HG03060 (cell line): ENCODE data around the gene CORO2A.
"Not testable (repeated sequence)": the region's sequence is repeated elsewhere in the genome, so short reads cannot be mapped to it uniquely, and the experiment has no call there.

ENCODE experiments used
- ATAC-seq: cut with Tn5 transposase; IDR thresholded peaks from one replicate; pipeline ENCODE4 v1.9.1; 2021; ENCODE audit warnings: low read depth, moderate number of reproducible peaks; ENCODE audit not compliant: unreplicated experiment

The CORO2A gene

DNA sequence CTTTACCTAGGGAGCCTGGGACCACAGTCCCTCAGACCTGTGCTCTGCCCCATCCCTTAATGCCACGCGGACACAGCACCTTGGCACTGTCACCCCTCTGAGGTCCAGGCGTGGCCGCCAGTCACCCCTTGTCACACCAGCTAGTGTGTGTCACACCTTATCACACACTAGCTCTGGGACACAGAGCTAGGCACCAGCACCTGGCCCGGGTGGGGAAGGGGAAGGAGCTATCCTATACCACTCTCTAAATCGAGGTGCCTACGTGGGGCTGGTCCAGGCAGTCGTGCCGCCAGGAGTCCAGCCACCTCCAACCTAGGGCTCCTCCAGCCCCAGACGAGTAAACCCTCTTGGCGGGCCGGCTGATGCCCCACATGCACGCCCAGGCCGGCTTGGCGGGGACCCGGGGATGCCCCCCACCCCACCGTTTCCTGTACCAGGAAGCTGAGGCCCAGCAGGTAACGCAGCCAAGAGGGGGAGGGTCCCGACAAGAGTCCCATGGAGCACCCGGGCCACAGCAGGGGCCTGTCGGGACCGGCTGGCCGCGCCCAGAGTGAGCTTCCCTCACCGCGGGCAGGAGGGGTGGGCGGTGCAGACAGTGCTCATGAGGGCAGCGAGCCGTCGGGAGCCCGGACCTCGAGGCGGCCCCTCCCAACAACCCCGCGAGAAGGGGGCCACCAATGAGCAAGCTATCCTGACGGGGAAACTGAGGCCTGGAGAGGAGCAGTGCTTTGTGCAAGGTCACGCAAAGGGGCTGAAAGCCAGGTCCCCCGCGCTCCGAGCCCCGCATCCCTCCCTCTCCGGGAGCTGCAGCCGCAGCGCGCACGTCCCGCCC is 550 bp downstream of the CORO2A start:
- ATAC-seq: no peak

GRCh38 chr9:98191181-98191608 is 1.2 kb downstream of the CORO2A start:
- ATAC-seq: no peak

DNA sequence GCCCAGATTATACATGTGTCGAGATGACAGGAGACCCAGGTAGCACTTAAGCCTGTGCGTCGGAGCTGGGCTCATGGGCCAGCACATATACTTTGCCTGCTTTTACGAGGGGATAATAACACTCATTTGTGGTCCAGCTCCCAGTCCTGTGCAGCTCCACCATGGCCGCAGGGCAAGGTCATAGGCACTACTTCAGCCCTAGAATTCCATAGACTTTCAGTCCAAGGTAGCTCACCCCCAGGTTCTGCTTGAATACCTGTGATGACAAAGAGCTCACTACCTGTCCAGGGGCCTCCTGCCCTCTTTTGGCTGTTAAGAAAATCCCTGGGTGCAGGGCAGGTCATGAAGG is 1.7 kb downstream of the CORO2A start:
- ATAC-seq: no peak

- no peak for ATAC-seq
Measured at GRCh38 chr9:98189412-98189811, 3.0 kb downstream of the CORO2A start.

DNA sequence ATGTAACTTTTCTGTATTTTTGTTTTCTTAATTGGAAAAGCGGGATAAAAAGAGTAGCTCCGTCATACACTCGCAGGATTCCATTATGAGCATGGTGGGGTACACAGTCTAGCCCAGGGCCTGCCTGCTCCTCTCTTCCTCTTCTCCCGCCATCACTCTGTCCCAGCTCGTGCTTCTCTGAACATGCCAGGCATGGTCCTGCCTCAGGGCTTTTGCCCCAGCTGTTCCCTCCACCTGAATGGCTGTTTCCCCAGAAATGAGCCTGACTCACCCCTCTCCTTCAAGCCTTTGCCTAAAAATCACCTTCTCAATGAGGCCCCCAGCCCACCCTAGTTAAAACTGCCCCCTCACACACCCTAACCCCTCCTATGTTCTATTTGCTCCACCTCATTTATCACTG is 4.5 kb downstream of the CORO2A start:
- ATAC-seq: no peak

DNA sequence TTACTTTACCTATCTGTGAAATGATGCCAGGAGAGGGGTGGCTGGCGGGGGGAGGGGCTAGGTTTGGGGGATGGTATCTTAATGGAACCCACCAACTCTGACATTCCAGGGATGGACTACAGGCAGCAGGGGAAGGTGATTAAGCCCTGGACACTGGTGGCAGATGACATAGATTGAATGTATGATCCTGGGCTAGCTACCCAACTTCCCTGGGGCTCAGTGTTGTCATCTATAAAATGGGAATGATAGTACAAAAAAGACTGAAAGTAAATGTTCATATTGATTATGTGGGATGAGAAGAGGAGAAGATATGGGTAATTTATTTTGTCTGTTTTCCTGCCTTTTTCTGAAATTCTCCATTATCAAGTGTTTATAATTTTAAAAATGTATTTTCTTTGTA is 6.2 kb downstream of the CORO2A start:
- no peak for ATAC-seq

DNA sequence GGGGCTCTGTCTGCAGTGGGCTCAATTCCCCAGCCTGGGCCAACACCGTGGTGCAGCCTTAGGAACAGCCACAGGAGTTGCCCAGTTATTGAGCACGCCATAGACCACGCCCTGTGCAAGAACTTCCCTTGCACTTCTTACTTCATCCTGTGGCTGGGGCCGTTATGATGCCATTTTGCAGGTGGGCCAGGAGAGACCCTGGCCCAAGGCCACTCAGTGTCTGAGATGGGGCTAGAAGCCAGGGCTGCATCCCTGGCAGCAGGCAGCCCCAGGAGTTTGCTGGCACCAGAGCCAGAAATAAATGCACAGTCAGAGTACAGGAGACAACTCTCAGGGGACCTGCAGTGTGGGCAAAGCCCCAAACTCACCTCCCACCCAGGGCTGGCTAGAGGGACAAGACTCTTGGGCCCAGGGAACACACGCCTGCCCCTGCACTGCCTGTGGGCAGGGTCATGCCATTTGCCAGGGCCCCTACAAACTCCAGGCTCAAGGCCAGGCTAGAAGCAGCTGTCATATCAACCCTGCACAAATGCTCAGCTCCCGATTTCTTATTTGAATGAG is 6.7 kb downstream of the CORO2A start:
- ATAC-seq: no peak

DNA sequence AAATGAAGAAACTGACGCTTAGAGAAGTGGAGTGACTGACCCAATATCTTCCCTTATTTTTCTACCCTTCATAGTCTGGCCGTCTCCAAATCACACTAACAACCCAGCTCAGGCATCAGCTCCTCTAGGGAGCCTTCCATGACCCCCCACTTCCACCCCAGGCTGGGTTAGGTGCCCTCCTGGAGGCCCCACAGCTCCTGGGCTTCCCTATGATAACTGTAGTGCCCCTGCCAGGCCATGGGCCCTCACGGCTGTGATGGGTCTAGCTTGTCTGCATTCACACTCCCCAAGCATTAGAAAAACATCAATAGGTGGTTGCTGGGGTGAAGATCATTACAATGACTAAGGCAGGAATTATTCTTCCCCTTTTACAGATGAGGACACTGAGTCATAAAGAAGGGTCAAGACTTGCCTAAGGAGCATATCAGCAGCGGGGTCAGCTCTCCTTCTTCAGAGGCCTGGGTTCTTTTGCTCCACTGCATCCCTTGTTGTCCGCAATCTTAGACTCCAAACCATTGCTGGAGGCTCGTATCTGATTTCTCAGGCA is 7.3 kb downstream of the CORO2A start:
- ATAC-seq: no peak

GRCh38 chr9:98184326-98184725 is 8.1 kb downstream of the CORO2A start:
- no peak for ATAC-seq

- no peak for ATAC-seq
Measured at GRCh38 chr9:98182889-98183599, 9.4 kb downstream of the CORO2A start.

DNA sequence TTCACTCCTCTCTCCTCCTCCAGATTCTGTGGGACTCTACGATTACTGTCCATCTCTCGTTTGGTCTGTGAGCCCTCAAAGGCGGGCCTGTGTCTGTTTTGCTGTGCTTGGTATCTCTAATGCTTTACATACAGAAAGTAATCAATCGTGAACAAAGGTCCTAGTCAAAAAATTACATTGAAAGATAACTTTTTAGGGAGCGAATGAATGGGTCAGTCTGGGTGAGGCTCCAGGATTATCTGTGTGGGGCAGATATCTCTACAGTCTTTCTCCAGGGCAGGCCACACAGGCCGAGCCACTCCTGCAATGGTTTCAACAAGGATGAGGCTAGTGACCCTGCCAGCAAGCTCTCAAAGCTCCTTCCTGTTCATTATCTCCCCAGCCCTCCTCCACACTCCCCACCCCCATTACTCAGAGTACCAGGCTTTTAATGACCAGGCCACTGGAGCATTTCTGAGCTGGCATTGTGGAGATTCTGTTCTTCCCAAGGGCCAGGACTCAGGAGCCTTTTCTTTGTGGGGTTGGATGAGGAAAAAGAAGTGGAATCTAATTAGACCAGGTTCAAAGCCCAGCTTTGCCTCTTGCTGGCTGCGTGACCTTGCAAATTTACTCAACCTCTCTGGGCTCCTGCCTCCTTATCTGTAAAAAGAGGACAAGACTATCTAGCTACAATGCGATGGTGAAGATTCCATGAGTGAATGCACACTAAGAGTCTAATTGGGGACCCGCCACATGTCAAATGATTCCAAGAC is 10.2 kb downstream of the CORO2A start:
- no peak for ATAC-seq

- no peak for ATAC-seq
Measured at GRCh38 chr9:98181746-98182068, 10.7 kb downstream of the CORO2A start.

GRCh38 chr9:98180996-98181395 is 11.4 kb downstream of the CORO2A start:
- no peak for ATAC-seq

DNA sequence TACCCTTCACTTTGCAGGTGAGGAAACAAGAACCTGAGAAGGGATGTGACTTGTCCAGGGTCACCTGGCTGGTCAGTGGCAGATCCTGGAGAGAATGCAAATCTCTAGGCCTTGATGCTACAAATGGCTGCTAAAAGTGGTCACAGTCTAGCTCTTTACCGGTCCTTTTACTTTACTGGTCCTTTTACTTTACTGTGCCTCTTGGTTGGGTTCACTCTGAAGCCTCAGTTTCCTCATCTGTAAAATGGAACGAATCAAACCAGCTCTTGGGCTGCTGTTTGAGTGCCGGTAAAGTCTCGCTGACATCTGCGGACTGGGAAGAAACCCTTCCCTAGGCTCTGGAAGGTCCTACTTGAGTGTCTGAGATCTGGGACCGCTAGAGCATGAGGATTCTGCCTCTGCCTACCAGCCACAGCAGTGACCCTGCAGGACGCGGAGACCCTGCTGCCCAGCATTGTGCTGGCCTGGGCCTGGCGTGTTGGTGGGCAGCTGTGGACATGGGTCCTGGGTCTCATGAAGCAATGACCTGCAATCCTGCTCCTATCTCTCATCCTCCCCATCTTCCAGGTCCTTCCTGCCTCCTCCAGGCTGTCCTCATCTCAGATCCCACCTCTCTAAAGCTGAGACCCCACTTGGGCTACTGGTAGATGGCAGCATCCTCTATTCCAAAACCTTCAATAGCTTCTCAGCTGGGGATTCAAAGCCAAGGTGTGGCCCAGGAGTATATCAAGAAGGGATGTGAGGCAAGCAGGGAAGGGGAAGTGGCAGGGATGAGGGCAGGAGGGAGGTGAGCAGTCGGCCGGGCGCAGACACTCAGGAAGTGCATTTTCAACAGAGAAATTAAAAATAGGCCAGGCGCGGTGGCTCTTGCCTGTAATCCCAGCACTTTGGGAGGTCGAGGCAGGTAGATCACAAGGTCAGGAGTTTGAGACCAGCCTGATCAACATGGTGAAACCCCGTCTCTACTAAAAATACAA is 13.3 kb downstream of the CORO2A start:
- ATAC-seq: no peak

DNA sequence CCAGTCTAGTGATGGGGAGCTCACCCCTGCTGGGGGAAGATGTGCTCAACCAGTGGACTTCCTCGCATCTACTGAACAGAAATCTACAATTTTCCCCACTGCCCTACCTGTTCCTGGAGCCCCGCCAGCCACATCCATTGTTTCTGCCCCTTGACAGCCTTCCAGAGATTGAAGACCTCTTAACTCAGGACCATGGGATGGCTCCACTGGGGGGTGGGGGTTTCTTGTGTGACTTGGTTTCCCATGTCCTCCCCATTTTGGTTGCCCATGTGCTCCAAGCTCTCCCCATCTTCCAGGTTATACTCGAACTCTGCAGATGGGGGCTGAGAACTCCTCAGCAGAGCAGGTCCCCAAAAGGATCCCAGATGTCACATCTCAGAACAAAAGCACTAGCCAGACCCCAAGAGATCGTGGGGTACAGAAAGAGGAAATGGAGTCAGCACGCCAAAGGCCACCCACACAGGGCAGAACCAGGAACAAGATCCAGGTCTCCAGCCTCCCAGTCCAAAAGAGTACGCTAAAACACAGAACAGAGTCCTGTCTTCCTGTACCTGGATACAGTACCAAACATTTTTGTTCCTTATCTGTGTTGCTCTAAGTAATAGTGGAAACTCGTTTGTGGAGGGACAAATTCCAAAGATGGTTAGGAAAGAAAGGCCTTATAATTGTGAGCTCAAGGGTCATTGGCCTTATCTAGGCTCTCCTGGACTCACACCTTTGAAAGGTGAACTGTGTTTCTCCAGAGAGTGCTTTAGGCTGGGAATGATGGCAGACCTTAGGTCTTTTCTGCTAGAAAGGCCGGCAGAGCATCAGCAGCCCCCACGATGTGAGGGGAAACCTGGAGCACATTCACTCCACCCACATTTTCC is 15.8 kb downstream of the CORO2A start:
- no peak for ATAC-seq

DNA sequence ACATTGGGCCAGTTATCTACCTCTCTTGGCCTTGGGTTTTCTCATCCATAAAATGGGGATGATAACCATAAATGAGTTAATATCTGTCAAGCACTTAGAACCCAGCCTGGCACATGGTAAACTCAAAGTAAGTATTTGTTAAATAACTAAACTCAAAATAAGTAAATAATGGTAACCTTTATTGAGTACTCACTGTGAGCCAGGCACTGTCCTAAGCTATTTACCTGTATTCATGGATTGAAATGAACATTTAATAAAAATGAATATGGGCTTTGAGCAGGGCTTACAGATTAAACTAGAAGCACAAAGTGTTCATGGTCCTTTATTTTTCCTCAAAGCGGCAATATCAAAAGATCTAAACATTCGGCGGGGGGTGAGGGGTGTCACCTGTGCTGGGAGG is 16.7 kb downstream of the CORO2A start:
- ATAC-seq: no peak

DNA sequence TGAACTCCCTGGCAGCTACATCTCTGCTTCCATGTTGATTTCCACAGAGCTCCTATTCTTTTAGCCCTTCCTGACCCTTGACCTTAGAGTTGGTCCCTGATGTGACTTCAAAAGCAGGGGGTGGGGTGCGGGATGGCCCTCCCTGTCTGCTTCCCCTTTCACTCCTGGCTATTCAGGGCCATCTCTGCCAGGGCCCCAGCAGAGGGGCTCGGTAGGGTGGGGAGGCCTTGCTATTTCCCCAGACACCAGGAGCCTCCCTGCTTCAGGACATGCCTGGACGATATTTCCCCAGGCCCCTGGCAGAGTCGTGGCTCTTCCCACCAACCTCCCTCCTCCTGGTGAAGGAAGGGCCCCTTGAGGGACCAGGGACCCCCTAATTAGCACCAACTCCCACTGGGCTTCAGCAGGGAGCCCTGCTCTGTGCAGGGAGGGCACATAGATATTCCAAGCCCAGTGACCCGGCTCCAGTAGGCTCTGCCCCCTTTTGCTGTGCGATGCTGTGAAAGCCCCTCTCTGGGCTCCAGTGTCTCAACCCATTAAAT is 17.3 kb downstream of the CORO2A start:
- ATAC-seq: no peak

DNA sequence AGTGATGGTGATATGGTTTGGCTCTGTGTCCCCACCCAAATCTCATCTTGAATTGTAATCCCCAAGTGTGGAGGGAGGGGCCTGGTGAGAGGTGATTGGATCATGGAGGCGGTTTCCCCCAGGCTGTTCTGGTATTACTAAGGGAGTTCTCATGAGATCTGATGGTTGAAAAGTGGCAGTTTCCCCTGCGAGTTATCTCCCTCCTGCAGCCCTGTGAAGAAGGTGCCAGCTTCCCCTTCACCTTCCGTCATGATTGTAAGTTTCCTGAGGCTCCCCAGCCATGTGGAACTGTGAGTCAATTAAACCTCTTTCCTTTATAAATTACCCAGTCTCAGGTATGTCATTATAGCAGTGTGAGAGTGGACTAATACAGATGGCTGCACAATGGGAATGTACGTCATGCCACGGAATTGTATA is 17.9 kb downstream of the CORO2A start:
- ATAC-seq: not testable (repeated sequence)

GRCh38 chr9:98173181-98173580 is 19.3 kb downstream of the CORO2A start:
- no peak for ATAC-seq
